ENCODE results near the gene CENPF.
"Not testable (repeated sequence)": the region's sequence is repeated elsewhere in the genome, so short reads cannot be mapped to it uniquely, and the experiment has no call there.

Gene CENPF

DNA sequence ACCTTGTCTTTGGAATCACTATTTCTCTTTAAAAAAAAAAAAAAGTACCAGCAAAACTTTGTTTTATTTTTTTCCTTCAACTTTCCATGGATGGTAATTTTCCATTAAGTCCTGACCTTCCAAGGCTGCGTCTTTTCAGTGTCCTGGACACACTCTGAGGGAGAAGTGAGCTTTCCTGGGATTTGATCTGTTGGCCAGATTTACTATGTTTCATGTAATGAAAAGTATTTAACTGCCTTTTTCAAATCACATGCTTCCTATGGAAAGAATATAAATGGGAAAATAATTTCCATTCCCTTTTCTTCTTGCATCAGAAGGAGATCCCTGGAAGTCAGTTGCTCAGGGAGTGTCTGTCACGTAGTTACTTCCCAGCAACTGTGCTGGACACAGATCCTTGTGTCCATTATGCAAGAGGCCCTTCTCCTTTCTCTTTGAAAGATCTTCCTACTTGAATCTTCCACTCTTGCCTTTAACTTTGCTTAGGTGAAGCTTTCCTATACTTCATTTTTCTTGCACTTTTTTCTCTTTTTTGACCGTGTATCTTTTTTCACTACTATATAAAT is 59.3 kb downstream of the CENPF start:
- no peak for DNase-seq (ENCODE audit: low read depth)

DNA sequence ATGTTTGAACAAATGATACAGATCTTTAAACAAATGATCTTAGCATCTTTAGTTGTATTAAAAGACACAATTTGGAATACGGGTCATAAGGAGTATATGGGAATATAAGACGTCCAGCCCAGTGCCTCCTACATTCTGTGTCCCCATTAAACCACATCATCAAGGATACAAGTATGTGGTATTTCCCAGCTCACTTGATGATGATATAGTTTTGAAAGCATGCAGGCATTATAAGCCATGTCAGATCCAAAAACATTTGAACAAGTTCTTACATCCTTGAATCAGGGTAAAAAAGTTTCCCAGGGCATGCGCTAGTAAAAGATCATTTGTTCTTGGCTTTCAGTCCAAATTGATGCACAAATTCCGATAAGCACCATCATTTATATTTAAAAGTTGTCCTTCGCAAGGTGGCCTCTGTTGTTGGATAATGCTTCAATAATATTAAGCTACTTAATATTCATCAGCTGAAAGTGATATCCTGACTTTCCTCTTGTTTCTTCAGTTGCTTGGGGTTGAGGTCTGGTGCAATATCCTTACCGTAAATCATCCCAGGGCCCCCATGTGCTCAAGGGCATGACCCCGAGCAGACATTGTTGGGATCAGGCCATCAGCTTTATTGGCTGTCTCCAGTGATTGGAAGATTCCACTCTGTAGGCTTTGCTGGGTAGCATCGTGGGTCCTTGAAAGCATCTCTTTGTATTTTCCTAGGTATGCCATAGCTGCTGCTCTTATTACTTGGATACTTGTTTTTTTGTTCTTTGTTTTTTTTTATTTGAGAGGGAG is 61.8 kb downstream of the CENPF start:
- DNase-seq (ENCODE audit: low read depth), result no peak

DNA sequence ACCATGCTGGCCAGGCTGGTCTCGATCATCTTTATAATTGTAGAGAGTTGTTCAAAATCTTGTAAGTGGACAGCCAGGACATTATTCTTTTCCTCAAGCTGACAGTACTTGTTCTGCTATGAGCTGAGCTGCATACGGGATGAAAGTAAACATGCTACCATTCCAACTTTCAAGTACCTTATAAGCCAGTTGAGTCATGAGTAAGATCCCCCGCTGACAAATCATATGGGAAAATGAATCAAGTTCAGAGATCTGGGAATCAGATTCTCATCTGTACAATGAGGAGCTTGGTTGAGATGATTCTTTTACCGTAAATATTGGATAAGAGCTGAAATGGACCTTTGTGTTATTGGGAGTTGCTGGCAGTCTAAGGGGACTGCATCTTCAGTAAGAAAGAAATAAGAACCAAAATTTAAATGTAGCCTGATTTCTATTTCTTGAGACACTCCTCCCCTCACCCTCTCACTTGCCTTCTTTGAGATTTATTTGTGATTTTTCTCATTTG is 62.7 kb downstream of the CENPF start:
- DNase-seq (ENCODE audit: low read depth), result no peak

DNA sequence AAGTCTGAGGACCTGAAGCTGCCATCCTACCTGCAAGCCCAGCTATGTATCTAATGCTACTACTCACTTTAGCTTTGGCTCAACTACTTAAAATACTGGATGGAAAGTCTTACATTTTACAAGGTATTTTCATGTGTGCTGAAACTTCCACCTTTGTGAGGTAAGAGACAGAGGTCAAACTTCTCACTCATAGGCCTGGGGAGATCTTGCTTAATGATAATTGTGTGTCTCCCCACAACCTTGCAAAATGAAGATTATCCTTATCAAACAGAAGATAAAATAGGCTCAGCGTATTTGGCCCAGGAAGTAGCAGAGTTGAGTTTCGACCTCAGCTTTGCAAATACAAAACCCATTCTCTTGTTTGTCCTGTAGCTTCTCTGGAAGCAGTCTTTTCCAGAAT is 63.7 kb downstream of the CENPF start:
- no peak for DNase-seq (ENCODE audit: low read depth)

DNA sequence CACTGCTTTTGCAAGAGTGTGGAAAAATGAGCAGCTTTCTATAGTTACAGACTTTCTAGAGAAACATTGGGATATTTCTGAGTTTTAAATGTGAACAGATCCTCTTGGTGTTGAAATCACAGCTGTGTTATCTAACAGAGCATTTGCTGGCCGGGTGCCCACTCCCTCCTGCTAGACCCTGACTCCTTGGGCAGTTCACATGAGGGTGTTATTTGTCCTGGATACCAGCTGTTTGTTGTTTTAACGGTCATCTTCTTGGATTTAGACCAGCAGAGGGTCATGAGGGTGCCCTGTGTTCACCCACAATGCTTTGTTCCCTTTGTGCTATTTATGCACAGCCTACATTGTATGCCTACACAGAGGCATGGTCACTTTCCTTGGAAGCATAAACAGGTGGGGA is 67.1 kb downstream of the CENPF start:
- no peak for DNase-seq (ENCODE audit: low read depth)

DNA sequence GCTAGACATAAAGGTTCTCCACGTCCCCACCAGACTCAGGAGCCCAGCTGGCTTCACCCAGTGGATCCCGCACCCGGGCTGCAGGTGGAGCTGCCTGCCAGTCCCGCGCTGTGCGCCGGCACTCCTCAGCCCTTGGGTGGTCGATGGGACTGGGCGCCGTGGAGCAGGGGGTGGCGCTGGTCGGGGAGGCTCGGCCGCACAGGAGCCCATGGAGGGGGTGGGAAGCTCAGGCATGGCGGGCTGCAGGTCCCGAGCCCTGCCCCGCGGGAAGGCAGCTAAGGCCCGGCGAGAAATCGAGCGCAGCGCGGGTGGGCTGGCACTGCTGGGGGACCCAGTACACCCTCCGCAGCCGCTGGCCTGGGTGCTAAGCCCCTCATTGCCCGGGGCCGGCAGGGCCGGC is 70.0 kb downstream of the CENPF start:
- DNase-seq (ENCODE audit: low read depth), result not testable (repeated sequence)

DNA sequence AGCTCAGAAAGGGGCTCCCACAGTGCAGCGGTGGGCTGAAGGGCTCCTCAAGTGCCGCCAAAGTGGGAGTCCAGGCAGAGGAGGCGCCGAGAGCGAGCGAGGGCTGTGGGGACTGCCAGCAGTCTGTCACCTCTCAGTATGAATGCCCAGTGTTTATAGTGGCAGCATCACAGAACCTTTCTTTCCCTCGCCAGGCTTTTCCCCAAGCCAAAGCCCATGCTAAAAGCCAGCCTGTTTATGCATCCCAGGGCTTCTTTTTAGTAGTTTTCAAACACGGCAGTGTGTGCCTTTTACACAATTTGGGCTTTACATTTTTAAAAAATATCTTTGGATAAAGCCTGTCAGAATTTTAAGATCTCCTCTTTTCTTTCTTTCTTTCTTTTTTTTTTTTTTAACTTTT is 70.6 kb downstream of the CENPF start:
- no peak for DNase-seq (ENCODE audit: low read depth)

DNA sequence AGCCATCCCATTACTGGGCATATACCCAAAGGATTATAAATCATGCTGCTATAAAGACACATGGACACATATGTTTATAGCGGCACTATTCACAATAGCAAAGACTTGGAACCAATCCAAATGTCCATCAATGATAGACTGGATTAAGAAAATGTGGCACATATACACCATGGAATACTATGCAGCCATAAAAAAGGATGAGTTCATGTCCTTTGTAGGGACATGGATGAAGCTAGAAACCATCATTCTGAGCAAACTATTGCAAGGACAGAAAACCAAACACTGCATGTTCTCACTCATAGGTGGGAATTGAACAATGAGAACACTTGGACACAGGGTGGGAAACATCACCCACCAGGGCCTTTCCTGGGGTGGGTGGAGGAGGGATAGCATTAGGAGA is 72.5 kb downstream of the CENPF start:
- not testable (repeated sequence) for DNase-seq (ENCODE audit: low read depth)

DNA sequence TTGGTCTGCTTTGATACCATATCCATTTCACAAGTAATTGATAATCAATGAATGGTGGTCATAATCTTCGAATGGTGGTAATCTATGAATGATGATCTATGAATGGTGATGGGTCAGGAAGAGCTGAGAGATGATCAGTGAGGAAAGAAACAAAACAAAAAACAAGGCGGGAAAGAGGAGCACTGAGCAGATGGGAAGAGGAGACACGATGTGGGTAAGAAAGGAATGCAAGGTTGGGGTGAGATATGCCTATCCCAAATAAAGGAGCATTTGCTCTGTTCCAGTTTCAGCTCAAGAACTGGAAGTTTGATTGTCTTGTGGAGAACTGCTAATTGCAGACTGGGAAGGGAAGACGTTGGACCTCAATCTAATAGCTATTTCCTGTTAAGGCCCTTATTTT is 73.8 kb downstream of the CENPF start:
- no peak for DNase-seq (ENCODE audit: low read depth)

DNA sequence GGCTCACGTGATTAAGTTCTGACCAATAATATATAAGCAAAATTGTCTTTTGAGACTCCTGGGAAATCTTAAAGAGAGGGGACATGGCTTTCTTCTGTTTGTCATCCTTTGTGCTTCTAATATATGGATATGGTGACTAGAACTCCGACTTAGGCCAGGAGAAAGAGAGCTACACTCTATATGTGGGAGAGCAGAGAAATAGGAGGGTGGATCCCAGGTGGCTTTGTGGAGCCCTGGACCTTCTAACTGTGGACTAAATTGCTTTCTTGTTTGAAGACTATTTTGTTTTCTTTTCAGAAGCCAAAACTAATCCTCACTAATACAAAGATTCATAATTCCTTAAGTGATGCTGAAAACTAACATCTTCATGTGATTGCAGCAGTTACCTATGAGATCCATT is 75.0 kb downstream of the CENPF start:
- no peak for DNase-seq (ENCODE audit: low read depth)

DNA sequence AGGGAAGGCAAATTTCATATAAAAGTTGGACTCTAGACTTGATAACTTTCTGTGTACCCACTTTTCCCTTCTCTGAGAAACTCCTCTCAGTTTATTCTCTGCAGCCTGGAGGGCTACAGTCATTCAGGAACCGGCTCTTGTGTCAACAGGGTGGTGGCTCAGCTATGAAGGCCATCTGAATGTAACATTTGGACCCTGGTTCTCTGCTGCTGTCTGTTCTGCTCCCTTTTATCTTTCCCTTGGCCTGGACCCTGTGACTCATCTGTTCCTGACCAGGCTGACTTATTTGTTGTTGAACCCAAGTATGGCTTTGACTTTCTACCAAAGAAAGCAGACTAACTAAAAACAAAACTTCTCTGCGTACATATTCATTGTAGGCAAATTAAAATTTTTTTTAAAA is 75.4 kb downstream of the CENPF start:
- DNase-seq (ENCODE audit: low read depth), result no peak

DNA sequence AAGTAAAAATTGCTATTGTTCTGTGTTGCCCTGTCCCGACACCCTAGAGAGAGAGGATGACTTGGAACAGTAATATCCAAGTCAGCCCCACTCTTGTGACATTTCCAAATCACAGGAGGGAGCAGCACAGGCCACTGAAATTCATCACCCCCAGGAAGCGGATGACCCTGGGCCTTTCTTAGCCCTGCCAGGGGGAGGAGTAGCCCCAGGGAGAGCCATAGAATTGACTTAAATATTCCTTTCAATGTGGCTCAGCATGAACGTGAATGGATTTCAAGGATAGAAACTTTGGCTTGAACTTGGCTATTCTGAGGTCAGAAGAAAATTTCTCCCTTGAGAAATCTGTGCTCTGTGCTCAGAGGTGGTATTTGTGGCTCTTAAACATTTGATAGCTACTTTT is 80.6 kb downstream of the CENPF start:
- DNase-seq (ENCODE audit: low read depth), result no peak

DNA sequence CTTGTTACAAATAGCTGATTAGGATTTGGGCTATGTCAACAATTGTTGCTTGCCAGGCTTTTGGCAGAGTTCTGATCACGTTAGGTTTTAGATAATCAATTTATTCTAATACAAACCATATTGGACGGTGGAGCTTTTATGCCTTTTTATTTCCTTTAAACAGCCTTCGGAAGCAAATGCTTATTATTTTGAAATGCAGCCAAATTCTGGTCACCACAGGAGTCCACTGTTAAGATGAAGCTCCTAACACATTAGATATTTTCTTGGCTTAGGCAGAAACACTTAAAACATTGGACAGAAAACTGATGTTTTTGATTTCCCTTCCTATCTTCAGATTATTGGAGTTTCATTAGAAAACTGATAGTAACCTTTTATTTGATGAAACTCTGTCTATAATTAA is 82.9 kb downstream of the CENPF start:
- no peak for DNase-seq (ENCODE audit: low read depth)

DNA sequence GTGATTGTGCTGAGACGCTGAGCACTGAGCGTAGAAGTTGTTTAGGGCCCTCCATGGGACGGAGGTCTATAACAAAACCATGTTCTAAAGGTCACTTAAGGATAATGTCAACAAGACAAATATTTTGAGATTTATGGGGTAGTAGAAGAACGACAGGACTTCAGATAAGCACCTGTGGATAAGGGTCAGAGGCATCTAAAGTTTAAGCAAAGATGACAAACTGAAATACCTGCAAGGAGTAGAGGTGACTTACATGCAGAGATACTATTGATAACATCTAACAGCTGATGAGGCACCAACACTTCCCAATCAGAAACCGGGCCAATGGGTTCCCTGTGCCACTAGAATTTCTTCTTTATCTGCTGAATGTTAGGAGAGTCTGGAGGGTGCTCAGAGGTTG is 83.5 kb downstream of the CENPF start:
- no peak for DNase-seq (ENCODE audit: low read depth)

DNA sequence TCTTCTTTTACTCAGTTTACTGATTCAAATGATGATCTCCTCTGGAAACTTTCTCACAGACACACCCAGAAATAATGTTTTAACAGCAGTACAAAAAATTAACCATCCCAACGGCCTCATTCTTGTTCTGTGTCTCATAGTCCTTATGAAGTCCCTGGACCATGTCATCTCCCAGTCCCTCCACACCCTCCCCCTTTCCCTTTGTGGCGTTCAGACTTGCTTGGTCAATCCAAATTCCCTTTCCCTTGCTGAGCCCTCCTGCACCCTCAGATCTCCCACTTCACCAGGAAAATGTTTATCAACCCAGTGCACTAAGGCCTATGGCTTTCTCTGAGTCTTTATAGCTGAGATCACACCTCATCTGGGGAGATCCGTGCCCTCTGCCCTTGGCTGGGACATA is 85.9 kb downstream of the CENPF start:
- DNase-seq (ENCODE audit: low read depth), result no peak

DNA sequence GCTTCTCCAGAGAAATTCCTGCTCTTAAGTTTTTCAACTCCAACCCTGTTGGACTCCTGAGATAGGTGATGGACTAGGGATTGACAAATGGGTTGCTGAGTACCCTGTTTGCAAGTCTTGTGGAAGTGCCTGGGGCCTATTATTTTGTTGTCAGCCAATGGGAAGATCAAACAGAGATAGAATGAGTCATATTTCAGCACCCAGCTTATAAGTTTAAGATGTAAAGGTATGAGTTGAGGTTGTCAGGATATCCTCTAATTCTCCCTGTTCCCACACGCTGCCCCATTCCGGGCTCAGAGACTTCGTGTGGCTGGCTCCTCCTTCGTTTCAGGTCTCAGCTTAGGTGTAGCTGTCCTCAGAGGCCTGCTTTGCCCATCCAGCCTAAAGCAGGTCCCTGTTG is 91.8 kb downstream of the CENPF start:
- DNase-seq (ENCODE audit: low read depth), result no peak

DNA sequence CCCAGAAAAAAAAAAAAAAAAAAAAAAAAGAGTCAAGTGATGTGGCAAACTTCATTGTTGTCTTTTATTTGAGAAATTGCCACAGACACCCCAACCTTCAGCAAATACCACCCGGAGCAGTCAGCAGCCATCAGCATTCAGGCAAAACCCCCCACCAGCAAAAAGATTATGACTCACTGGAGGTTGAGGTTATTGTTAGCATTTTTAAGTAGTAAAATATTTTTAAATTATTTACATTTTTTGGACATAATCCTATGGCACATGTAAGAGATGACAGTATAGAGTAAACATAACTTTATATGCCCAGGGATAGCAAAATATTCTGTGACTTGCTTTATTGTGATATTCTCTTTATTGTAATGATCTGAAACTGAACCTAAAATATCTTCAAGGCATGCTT is 95.6 kb downstream of the CENPF start:
- DNase-seq (ENCODE audit: low read depth), result no peak

DNA sequence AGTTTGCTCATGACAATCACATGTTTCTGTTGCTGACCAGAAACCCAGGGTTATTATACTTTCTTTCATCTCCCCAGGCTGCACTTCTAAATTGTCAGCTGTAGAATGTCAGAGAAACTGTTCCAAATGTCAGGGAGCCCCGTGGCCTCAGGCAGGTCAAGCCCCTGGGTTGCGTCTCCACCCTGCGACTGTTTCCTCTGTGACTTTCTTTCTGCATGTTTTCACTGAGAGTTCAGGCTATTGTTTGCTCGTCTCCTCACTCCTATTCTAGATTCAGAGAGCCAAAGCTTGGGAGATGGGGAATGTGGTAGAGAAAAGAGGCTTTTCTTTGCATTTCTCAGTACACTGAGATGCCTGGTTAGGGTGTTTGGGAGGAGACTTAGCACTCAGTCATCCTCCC is 97.4 kb downstream of the CENPF start:
- no peak for DNase-seq (ENCODE audit: low read depth)

DNA sequence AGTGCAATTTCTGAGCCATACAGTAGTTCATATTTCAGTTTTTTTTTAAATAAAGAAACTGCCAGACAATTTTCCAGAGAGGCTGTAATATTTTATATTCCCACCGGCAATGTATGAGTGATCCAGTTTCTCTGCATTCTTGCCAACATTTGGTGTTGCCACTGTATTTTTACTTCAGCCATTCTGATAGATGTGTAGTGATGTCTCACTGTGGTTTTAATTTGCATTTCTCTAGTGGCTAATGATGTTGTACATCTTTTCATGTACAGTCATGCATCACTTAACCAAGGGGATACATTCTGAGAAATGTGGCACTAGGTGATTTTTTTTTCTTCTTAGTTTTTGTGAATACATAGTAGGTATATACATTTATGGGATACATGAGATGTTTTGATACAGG is 99.6 kb downstream of the CENPF start:
- DNase-seq (ENCODE audit: low read depth), result no peak

DNA sequence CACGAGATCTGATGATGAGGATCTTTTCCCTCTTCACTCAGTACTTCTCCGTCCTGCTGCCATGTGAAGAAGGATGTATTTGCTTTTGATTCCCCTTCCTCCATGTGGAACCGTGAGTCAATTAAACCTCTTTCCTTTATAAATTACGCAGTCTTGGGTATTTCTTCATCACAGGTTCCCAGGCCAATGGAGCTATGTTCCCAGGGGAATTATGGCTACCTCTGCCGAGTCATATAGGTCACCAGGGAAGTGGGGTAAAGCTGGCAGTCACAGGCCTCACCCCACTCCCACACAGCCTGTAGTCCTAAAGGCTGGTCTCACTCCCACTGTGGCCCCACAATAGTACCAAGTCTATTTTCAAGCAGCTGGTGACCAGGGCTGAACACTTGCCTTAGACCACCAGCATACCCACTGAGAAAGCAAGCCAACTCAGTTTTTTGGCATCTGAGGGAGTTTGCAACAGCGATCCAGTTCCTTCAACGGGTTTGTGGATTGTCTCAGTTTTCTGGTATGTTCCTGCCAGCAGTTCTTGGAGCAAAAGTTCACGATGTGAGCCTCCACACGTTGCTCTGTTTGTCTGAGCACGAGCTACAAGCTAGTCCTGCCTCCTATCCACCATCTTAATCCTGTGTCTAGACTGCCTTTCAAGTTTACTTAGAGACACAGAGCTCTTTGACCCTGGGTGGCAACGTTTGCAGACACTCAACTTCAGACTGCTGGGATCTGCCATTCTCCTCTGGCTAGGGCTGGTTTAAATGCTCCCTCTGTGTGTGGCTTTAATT is 104.5 kb downstream of the CENPF start:
- no peak for DNase-seq (ENCODE audit: low read depth)

DNA sequence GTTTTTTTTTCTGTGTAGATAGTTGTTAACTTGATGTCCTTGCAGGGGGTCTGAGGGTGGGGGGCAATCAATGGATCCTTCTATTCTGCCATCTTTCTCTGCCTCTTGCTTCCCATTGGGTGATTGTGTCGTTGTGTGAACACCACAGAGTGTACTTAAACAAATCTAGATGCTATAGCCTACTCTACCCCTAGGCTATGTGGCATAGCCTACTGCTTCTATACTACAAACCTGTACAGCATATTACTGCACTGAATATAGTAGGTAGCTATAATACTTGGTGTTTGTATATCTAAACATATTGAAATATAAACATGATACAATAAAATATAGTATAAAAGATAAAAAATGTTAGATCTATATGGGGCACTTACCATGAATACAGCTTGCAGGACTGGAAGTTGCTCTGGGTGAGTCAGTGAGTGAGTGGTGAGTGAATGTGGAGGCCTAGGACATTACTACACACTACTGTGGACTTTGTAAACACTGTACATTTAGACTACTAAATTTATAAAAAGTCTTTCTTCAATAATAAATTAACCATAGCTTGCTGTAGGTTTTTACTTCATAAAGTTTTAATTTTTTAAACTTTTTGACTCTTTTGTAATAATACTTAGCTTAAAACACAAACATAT is 105.4 kb downstream of the CENPF start:
- DNase-seq (ENCODE audit: low read depth), result no peak

DNA sequence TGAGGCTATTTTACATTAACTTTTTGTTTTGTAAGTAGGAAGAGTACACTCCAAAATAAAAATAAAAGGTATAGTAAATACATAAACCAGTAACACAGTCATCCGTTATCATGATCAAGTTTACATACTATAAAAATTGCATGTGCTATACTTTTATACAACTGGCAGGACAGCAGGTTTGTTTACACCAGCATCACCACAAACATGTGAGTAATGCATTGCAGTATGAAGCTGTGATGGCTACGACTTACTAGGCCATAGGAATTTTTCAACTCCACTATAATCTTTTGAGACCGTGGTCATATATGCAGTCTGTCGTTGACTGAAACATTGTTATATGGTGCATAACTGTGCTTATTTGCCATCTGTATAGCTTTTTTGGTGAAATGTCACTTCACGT is 106.2 kb downstream of the CENPF start:
- no peak for DNase-seq (ENCODE audit: low read depth)

DNA sequence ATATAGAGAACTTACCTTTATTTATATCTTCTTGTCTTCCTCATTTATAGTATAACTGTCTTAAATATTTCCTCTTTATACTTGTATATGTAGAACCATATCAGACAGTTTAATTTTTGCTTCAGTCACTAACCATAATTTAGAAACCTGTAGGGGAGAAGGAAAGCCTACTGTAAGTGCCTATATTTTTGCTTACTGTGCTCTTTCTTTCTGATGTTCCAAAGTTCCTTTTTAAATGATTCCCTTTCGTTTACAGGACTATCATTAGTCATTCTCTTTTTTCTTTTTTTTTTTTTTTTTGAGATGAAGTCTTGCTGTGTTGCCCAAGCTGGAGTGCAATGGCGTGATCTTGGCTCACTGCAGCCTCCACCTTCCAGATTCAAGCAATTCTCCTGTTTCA is 109.7 kb downstream of the CENPF start:
- no peak for DNase-seq (ENCODE audit: low read depth)
